Retina (tissue), 1 donor: ENCODE results near the gene GDI2.

Source experiments
- DNase-seq: peaks from one replicate; pipeline ENCODE4 v3.0.0-alpha.2; 2016

The GDI2 gene

GRCh38 chr10:5737352-5737751 lies 75.9 kb downstream of the GDI2 start:
- no peak for DNase-seq

GRCh38 chr10:5736591-5736990 lies 76.6 kb downstream of the GDI2 start:
- DNase-seq: no peak

- DNase-seq: no peak
Observed at GRCh38 chr10:5735119-5735518, 78.1 kb downstream of the GDI2 start.

GRCh38 chr10:5732141-5732540 lies 81.1 kb downstream of the GDI2 start:
- no peak for DNase-seq

GRCh38 chr10:5731559-5731958 lies 81.7 kb downstream of the GDI2 start:
- DNase-seq: no peak

- no peak for DNase-seq
Observed at GRCh38 chr10:5730766-5731165, 82.5 kb downstream of the GDI2 start.

- no peak for DNase-seq
Observed at GRCh38 chr10:5723692-5724091, 89.5 kb downstream of the GDI2 start.

GRCh38 chr10:5720182-5720581 lies 93.1 kb downstream of the GDI2 start:
- DNase-seq: no peak

GRCh38 chr10:5719546-5719945 lies 93.7 kb downstream of the GDI2 start:
- no peak for DNase-seq
